GM19397 (cell line): ENCODE measurements around the gene KRTAP3-1.

Source experiments
- ATAC-seq: cut with Tn5 transposase; IDR thresholded peaks from one replicate; pipeline ENCODE4 v1.9.1; 2021; ENCODE audit warnings: mild to moderate bottlenecking, moderate library complexity; ENCODE audit not compliant: unreplicated experiment

Gene KRTAP3-1

GRCh38 chr17:40980596-40980995 lies 28.3 kb downstream of the KRTAP3-1 start:
- ATAC-seq, result no peak

GRCh38 chr17:40980117-40980516 lies 28.8 kb downstream of the KRTAP3-1 start:
- no peak for ATAC-seq

DNA sequence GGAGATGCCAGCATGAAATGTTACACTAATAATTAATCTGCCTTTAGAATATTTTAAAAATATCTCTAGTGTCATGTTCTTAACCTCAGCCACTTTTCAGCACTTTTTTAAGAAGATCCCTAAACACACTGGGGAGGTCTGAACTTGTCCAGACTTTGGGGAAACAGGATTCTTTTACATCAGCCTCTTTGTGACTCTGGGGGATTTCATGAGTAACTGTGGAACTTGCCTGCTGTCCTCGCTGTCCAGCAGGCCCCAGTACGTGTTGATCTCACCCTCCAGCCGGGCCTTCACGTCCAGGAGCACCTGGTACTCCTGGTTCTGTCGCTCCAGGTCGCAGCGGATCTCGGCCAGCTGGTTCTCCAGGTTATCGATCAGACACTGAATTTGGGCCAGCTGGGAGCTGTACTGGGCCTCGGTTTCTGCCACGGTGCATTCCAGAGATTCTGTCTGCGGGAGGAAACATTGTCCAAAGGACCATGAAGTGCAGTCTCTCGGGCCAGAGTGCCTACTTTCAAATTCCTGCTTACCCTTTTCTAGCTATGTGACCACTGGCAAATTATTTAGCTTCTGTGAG lies 30.3 kb downstream of the KRTAP3-1 start:
- no peak for ATAC-seq

DNA sequence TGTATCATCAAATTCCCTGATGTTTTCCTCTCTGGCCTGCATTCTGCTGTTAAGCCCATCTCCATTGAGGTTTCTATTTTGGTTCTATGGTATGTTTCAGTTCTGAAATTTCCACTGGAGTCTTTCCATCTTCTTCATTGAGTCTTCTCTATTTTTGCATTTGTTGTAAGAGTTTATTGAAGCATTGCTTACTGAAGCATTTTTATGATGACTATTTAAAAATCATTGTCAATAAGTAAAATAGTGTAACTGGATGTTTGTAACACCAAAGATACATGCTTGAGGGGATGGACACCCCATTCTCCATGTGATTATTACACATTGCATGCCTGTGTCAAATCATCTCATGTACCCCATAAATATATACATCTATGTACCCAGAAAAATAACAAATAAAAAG lies 33.4 kb downstream of the KRTAP3-1 start:
- no peak for ATAC-seq

GRCh38 chr17:40974366-40974765 lies 34.6 kb downstream of the KRTAP3-1 start:
- no peak for ATAC-seq

- no peak for ATAC-seq
Measured at GRCh38 chr17:40967582-40967981, 41.3 kb downstream of the KRTAP3-1 start.

DNA sequence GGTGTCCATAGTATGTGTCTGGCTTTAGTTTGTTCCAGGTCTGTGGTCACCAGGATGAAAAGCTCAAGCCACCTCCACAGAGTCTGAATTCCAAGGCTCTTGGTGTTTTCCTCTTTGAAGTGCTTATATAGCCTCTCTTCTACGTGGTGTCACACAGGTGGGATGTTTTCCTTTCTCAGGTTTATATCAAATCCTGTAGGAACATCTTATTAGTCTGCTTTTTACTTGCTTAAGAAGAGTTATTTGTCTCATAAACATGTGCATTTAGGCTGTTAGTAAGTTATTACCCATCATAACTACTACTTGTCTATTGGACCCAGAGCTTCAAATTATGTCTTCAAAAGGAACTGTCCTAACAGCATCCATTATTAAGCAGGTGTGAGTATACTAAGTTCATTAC lies 42.1 kb downstream of the KRTAP3-1 start, which contains the start of gene KRT39:
TSS of gene KRT39 (minus strand) at position 101 of the 400 bp plus-strand sequence. CDS start at position 9, 92 bp downstream.
- no peak for ATAC-seq

DNA sequence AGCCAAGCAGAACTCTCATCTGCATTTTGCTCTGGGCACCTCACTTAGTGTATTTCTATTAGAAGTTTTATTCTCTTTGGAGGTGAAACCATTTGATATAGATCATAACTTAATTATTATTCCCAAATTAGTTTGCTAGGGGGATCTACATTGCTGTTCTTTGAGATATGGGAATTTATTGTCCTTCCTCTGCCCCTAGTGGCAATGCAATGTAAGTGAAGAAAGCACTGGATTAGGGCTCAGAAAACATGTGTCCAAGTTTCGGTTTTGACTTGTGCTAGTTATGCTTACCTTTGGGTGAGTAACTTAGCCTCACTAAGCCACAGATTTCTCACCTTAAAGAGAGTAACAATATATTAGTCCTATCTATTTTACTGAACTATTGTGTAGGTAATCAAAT lies 45.1 kb downstream of the KRTAP3-1 start:
- ATAC-seq, result no peak

GRCh38 chr17:40962059-40962561 lies 46.8 kb downstream of the KRTAP3-1 start:
- no peak for ATAC-seq

- no peak for ATAC-seq
Measured at GRCh38 chr17:40961591-40961990, 47.3 kb downstream of the KRTAP3-1 start.

- no peak for ATAC-seq
Measured at GRCh38 chr17:40960144-40960543, 48.8 kb downstream of the KRTAP3-1 start.
